H9 (cell line): ENCODE data around the gene MAP2. TPM values are rescaled to one million over a fixed set of nuclear protein-coding genes. Genes with fewer than 3 reads are reported as not detected.

Experiments
- DNase-seq: peaks from one replicate; pipeline ENCODE4 v3.0.0-alpha.2; 2017
- H2AFZ ChIP-seq: one replicate; pipeline ENCODE4 v1.6.1; 2013; ENCODE audit warnings: mild to moderate bottlenecking, low read length, control low read depth, moderate library complexity
- H2AK5ac ChIP-seq: 2 replicates; pipeline ENCODE4 v1.6.1; 2013; ENCODE audit warnings: low read length, control low read depth, mixed read lengths; ENCODE audit not compliant: insufficient read length
- H2BK120ac ChIP-seq: one replicate; pipeline ENCODE4 v1.6.1; 2013; ENCODE audit warnings: low read depth, mild to moderate bottlenecking, low read length, control low read depth, inconsistent platforms; ENCODE audit not compliant: poor library complexity, severe bottlenecking
- H2BK12ac ChIP-seq: 2 replicates; pipeline ENCODE4 v1.6.1; 2013; ENCODE audit warnings: low read length, control low read depth, mixed read lengths, low read depth; ENCODE audit not compliant: insufficient read length
- H2BK15ac ChIP-seq: 2 replicates; pipeline ENCODE4 v1.6.1; 2013; ENCODE audit warnings: low read depth, low read length, control low read depth
- H2BK20ac ChIP-seq: one replicate; pipeline ENCODE4 v1.6.1; 2013; ENCODE audit warnings: low read depth, mild to moderate bottlenecking, low read length, control low read depth, inconsistent platforms; ENCODE audit not compliant: poor library complexity, severe bottlenecking
- H2BK5ac ChIP-seq: 2 replicates; pipeline ENCODE4 v1.6.1; 2013; ENCODE audit warnings: low read length, control low read depth, mixed read lengths; ENCODE audit not compliant: insufficient read length
- H3K14ac ChIP-seq: 2 replicates; pipeline ENCODE4 v1.6.1; 2013; ENCODE audit warnings: low read length, control low read depth; ENCODE audit not compliant: insufficient read depth
- H3K18ac ChIP-seq: 2 replicates; pipeline ENCODE4 v1.6.1; 2013; ENCODE audit warnings: low read depth, mild to moderate bottlenecking, mixed read lengths, low read length, control low read depth; ENCODE audit not compliant: insufficient read length
- H3K23ac ChIP-seq: 2 replicates; pipeline ENCODE4 v1.6.1; 2013; ENCODE audit warnings: low read length, control low read depth, mixed read lengths, low read depth; ENCODE audit not compliant: insufficient read length
- H3K23me2 ChIP-seq: 2 replicates; pipeline ENCODE4 v1.6.1; 2013; ENCODE audit warnings: low read depth, mild to moderate bottlenecking, mixed read lengths, low read length, control low read depth; ENCODE audit not compliant: insufficient read length, poor library complexity, severe bottlenecking
- H3K27ac ChIP-seq: 2 replicates; pipeline ENCODE4 v1.5.1; 2013; ENCODE audit warnings: low read length, control low read depth, mixed read lengths, low read depth; ENCODE audit not compliant: insufficient read length
- H3K27me3 ChIP-seq: 2 replicates; pipeline ENCODE4 v1.6.1; 2013; ENCODE audit warnings: low read length, control low read depth, inconsistent platforms; ENCODE audit not compliant: insufficient read depth
- H3K4ac ChIP-seq: 2 replicates; pipeline ENCODE4 v1.6.1; 2013; ENCODE audit warnings: low read depth, mild to moderate bottlenecking, control low read depth, inconsistent platforms, low read length, moderate library complexity
- H3K4me1 ChIP-seq: 2 replicates; pipeline ENCODE4 v1.6.1; 2013; ENCODE audit warnings: low read length, control low read depth, inconsistent platforms; ENCODE audit not compliant: insufficient read depth
- H3K4me2 ChIP-seq: 2 replicates; pipeline ENCODE4 v1.6.1; 2013; ENCODE audit warnings: low read length, control low read depth, mixed read lengths; ENCODE audit not compliant: insufficient read length, insufficient read depth
- H3K56ac ChIP-seq: 2 replicates; pipeline ENCODE4 v1.6.1; 2013; ENCODE audit warnings: low read depth, mild to moderate bottlenecking, mixed read lengths, low read length, control low read depth; ENCODE audit not compliant: insufficient read length
- H3K79me1 ChIP-seq: 2 replicates; pipeline ENCODE4 v1.6.1; 2013; ENCODE audit warnings: low read depth, mild to moderate bottlenecking, moderate library complexity, low read length, control low read depth, inconsistent platforms; ENCODE audit not compliant: insufficient read depth, poor library complexity, severe bottlenecking
- H3K79me2 ChIP-seq: 2 replicates; pipeline ENCODE4 v1.6.1; 2013; ENCODE audit warnings: low read length, control low read depth, inconsistent platforms; ENCODE audit not compliant: insufficient read depth
- H3K9ac ChIP-seq: 2 replicates; pipeline ENCODE4 v1.6.1; 2013; ENCODE audit warnings: low read length, control low read depth, mixed read lengths; ENCODE audit not compliant: insufficient read length; ENCODE audit errors: extremely low read depth
- H3K9me3 ChIP-seq: one replicate; pipeline ENCODE4 v1.6.1; 2013; ENCODE audit warnings: low read depth, low read length, inconsistent platforms; ENCODE audit not compliant: control insufficient read depth
- H3T11ph ChIP-seq: one replicate; pipeline ENCODE4 v1.6.1; 2013; ENCODE audit warnings: mild to moderate bottlenecking, low read length, control low read depth, inconsistent platforms
- H4K20me1 ChIP-seq: one replicate; pipeline ENCODE4 v1.6.1; 2013; ENCODE audit not compliant: control insufficient read depth, insufficient read length, insufficient read depth
- H4K5ac ChIP-seq: 2 replicates; pipeline ENCODE4 v1.6.1; 2013; ENCODE audit warnings: low read depth, mild to moderate bottlenecking, mixed read lengths, low read length, control low read depth; ENCODE audit not compliant: insufficient read length
- H4K8ac ChIP-seq: replicated peaks from 2 replicates; pipeline ENCODE4 v1.6.1; 2013; ENCODE audit warnings: low read length, control low read depth, mixed read lengths, low read depth; ENCODE audit not compliant: insufficient read length
- H4K91ac ChIP-seq: 2 replicates; pipeline ENCODE4 v1.6.1; 2013; ENCODE audit warnings: low read depth, mild to moderate bottlenecking, moderate library complexity, mixed read lengths, low read length, control low read depth; ENCODE audit not compliant: insufficient read length
- H3K27ac Mint-ChIP-seq, 3 experiments: 2 replicates in 2 of 3; 3 replicates in 1 of 3; pipeline ENCODE4 v1.8.0; 2020 to 2021; ENCODE audit warnings: mixed read lengths in 3 of 3, mild to moderate bottlenecking in 1 of 3, moderate library complexity in 1 of 3
- H3K27me3 Mint-ChIP-seq: 2 replicates; pipeline ENCODE4 v1.8.0; 2021; ENCODE audit warnings: low read depth, mild to moderate bottlenecking, moderate library complexity, mixed read lengths
- H3K36me3 Mint-ChIP-seq, 3 experiments: 2 replicates in 2 of 3; 3 replicates in 1 of 3; pipeline ENCODE4 v1.8.0; 2020 to 2021; ENCODE audit warnings: low read depth in 3 of 3, mixed read lengths in 3 of 3; ENCODE audit not compliant: insufficient read depth in 1 of 3
- H3K4me1 Mint-ChIP-seq, 2 experiments: 2 replicates each; pipeline ENCODE4 v1.8.0; 2020; ENCODE audit warnings: mixed read lengths in 2 of 2
- H3K4me3 Mint-ChIP-seq, 2 experiments: 2 replicates in 1 of 2; 3 replicates in 1 of 2; pipeline ENCODE4 v1.8.0; 2020 to 2021; ENCODE audit warnings: mild to moderate bottlenecking in 2 of 2, mixed read lengths in 2 of 2, moderate library complexity in 1 of 2
- H3K9me3 Mint-ChIP-seq, 2 experiments: 2 replicates in 1 of 2; 3 replicates in 1 of 2; pipeline ENCODE4 v1.8.0; 2020; ENCODE audit warnings: mild to moderate bottlenecking in 2 of 2, mixed read lengths in 2 of 2, moderate library complexity in 1 of 2
- CTCF ChIP-seq: fragments of 200-600 bp; sonication (generic); conservative IDR thresholded peaks from 3 replicates; pipeline ENCODE4 v1.8.0; 2021; ENCODE audit warnings: antibody characterized with exemption, mild to moderate bottlenecking
- WGBS: extraction: QIAGEN DNeasy Blood & Tissue Kit; methylation state at CpG from one replicate; pipeline ENCODE4 v1.1.7; 2013; ENCODE audit warnings: missing lambda C conversion rate, low lambda C conversion rate, mixed read lengths; ENCODE audit not compliant: insufficient read length; ENCODE audit errors: extremely low coverage; 5-methylcytosine and 5-hydroxymethylcytosine counted together
- total RNA-seq: library from RNA; stranded (reverse); gene quantifications from 2 replicates; pipeline ENCODE4 v1.2.1, GENCODE V29; 2021

MAP2 gene
- total RNA-seq, 1 experiment from 2014 or later, result 0.87 TPM

- Histone ChIP-seq H3K9me3 (no peaks in the 10 kb centered on the region), H3K79me2 (no peaks in the 10 kb centered on the region), H2AK5ac (no peak overlapping the region), H4K8ac (no peak overlapping the region), H4K91ac (no peak overlapping the region), H2BK120ac (no peak overlapping the region), H3K27ac (no peak overlapping the region), H3K18ac (no peak overlapping the region), H3K79me1 (no peaks in the 10 kb centered on the region), H3K9ac (no peak overlapping the region), H2AFZ (no peak overlapping the region), H4K5ac (no peak overlapping the region), H2BK5ac (no peak overlapping the region), H3K14ac (no peak overlapping the region), H4K20me1 (no peaks in the 10 kb centered on the region), H3T11ph (no peak overlapping the region), H2BK12ac (no peak overlapping the region), H3K4me1 (no peaks in the 10 kb centered on the region), H3K4me2 (no peak overlapping the region), H3K4ac (no peak overlapping the region), H3K56ac (no peak overlapping the region), H3K23me2 (no peaks in the 10 kb centered on the region), H3K27me3 (no peaks in the 10 kb centered on the region; the same call in 1 of the 2 replicates), H2BK20ac (no peak overlapping the region), H3K23ac (no peak overlapping the region), H2BK15ac (no peak overlapping the region)
- Mint-ChIP-seq H3K4me3 (no peak overlapping the region), H3K4me1 (peaks cover 4 to 13% of the 10 kb centered on the region in 2 experiments; a peak in 3 of 4 replicates), H3K36me3 (no peaks in the 10 kb centered on the region), H3K27me3 (peaks cover 83% of the 10 kb centered on the region), H3K27ac (no peak overlapping the region), H3K9me3 (no peaks in the 10 kb centered on the region)
- no peak for TF ChIP-seq CTCF
- no peak for DNase-seq
- no CpG with 5 or more reads among the region's 3 CpGs for WGBS
Measured at GRCh38 chr2:209529579-209529978, 105.7 kb downstream of the MAP2 start.
